GM23338 (cell line): ENCODE results near the gene PGS1. TPM values are rescaled to one million over a fixed set of nuclear protein-coding genes. Genes with fewer than 3 reads are reported as not detected.

Experiments
- ATAC-seq: fragments of 200-7000 bp; cut with Tn5 transposase; 3 replicates; pipeline ENCODE4 v1.9.1; 2020
- DNase-seq: peaks from one replicate; pipeline ENCODE4 v3.0.0-alpha.2; 2015; ENCODE audit warnings: low spot score
- H2AFZ ChIP-seq: fragments of 200-600 bp; sonication (generic); 2 replicates; pipeline ENCODE4 v1.8.0; 2016; ENCODE audit warnings: antibody characterized with exemption, mild to moderate bottlenecking, moderate library complexity
- H3F3A ChIP-seq: fragments of 200-600 bp; sonication (generic); replicated peaks from 2 replicates; pipeline ENCODE4 v1.8.0; 2017; ENCODE audit warnings: antibody characterized with exemption, mixed run types, low read depth
- H3K27ac ChIP-seq: fragments of 200-600 bp; sonication (generic); 2 replicates; pipeline ENCODE4 v1.6.1; 2016; ENCODE audit warnings: low read depth
- H3K27me3 ChIP-seq: fragments of 200-600 bp; sonication (generic); 2 replicates; pipeline ENCODE4 v1.8.0; 2016; ENCODE audit warnings: mild to moderate bottlenecking, mixed run types, moderate library complexity; ENCODE audit not compliant: insufficient read depth
- H3K36me3 ChIP-seq: fragments of 200-600 bp; sonication (generic); 2 replicates; pipeline ENCODE4 v1.8.0; 2016; ENCODE audit warnings: mild to moderate bottlenecking; ENCODE audit not compliant: insufficient read depth
- H3K4me1 ChIP-seq: fragments of 200-600 bp; sonication (generic); 2 replicates; pipeline ENCODE4 v1.8.0; 2016; ENCODE audit warnings: mild to moderate bottlenecking, moderate library complexity; ENCODE audit not compliant: insufficient read depth
- H3K4me2 ChIP-seq: fragments of 200-600 bp; sonication (generic); 2 replicates; pipeline ENCODE4 v1.7.1; 2017; ENCODE audit warnings: mixed run types
- H3K4me3 ChIP-seq: fragments of 200-600 bp; sonication (generic); 2 replicates; pipeline ENCODE4 v1.6.1; 2016; ENCODE audit warnings: mixed run types
- H3K79me2 ChIP-seq: fragments of 200-600 bp; sonication (generic); replicated peaks from 2 replicates; pipeline ENCODE4 v1.8.0; 2017; ENCODE audit warnings: mild to moderate bottlenecking; ENCODE audit not compliant: insufficient read depth
- H3K9me2 ChIP-seq: fragments of 200-600 bp; sonication (generic); 2 replicates; pipeline ENCODE4 v1.8.0; 2017; ENCODE audit not compliant: insufficient read depth
- H4K20me1 ChIP-seq: fragments of 200-600 bp; sonication (generic); replicated peaks from 2 replicates; pipeline ENCODE4 v1.8.0; 2017; ENCODE audit warnings: mild to moderate bottlenecking; ENCODE audit not compliant: insufficient read depth
- H3K27ac Mint-ChIP-seq: 2 replicates; pipeline ENCODE4 v1.8.0; 2020; ENCODE audit warnings: inconsistent platforms, mild to moderate bottlenecking, moderate library complexity, mixed read lengths
- H3K27me3 Mint-ChIP-seq: 3 replicates; pipeline ENCODE4 v1.8.0; 2022; ENCODE audit warnings: low read depth, mild to moderate bottlenecking, moderate library complexity, mixed read lengths, inconsistent platforms; ENCODE audit not compliant: insufficient read depth, poor library complexity
- H3K36me3 Mint-ChIP-seq: 3 replicates; pipeline ENCODE4 v1.8.0; 2021; ENCODE audit warnings: low read depth, mild to moderate bottlenecking, inconsistent platforms, moderate library complexity, mixed read lengths
- H3K4me1 Mint-ChIP-seq: 3 replicates; pipeline ENCODE4 v1.8.0; 2020; ENCODE audit warnings: mild to moderate bottlenecking, inconsistent platforms, mixed read lengths
- H3K4me3 Mint-ChIP-seq: 3 replicates; pipeline ENCODE4 v1.8.0; 2021; ENCODE audit warnings: moderate library complexity, mild to moderate bottlenecking, inconsistent platforms, mixed read lengths
- H3K9me3 Mint-ChIP-seq: 3 replicates; pipeline ENCODE4 v1.8.0; 2020; ENCODE audit warnings: moderate library complexity, mild to moderate bottlenecking, inconsistent platforms, mixed read lengths
- CREB1 ChIP-seq: fragments of 250-450 bp; sonication (Bioruptor Pico); IDR thresholded peaks from 2 replicates; pipeline ENCODE4 v1.5.0; 2020; ENCODE audit warnings: low read depth, mild to moderate bottlenecking, moderate library complexity
- EZH2phosphoT487 ChIP-seq: fragments of 200-600 bp; sonication (generic); IDR thresholded peaks from one replicate; pipeline ENCODE4 v1.8.1; 2018; ENCODE audit warnings: antibody characterized with exemption; ENCODE audit not compliant: unreplicated experiment
- JUNB ChIP-seq: IDR thresholded peaks from one replicate; pipeline ENCODE4 v1.6.1; 2016; ENCODE audit warnings: antibody characterized with exemption; ENCODE audit not compliant: unreplicated experiment
- ZNF114 ChIP-seq: fragments of 250-450 bp; sonication (Bioruptor Pico); IDR thresholded peaks from 2 replicates; pipeline ENCODE4 v1.5.0; 2020; ENCODE audit warnings: mild to moderate bottlenecking, moderate library complexity
- ZNF331 ChIP-seq: fragments of 250-450 bp; sonication (Bioruptor Pico); IDR thresholded peaks from 2 replicates; pipeline ENCODE4 v1.5.0; 2020; ENCODE audit warnings: low read depth, mild to moderate bottlenecking, moderate library complexity
- ZNF462 ChIP-seq: fragments of 250-450 bp; sonication (Bioruptor Pico); IDR thresholded peaks from 2 replicates; pipeline ENCODE4 v1.5.0; 2020; ENCODE audit warnings: mild to moderate bottlenecking, moderate library complexity
- polyA plus RNA-seq: library from polyadenylated mRNA; unstranded; fragments of >200 nt; fragmentation: Nextera tagmentation; extraction: Ambion mirVana; gene quantifications from 2 replicates; pipeline ENCODE4 v1.2.1, GENCODE V29; 2016
- total RNA-seq: library from RNA; depleted of rRNA; stranded (reverse); fragments of >200 nt; shearing (Covaris generic); gene quantifications from 2 replicates; pipeline ENCODE4 v1.2.3, GENCODE V29; 2014

Gene PGS1
- total and polyA plus RNA-seq, 2 experiments from 2014 or later, result 43.9 to 67.1 TPM

- no peak for TF ChIP-seq ZNF462 (CRISPR knock-in tag)
Observed at GRCh38 chr17:78372841-78373240, 5.6 kb upstream of the PGS1 start (continued).

GRCh38 chr17:78374189-78374588 lies 4.3 kb upstream of the PGS1 start:
- H3K4me1 ChIP-seq, result peaks cover 53% of the 10 kb centered on the region
- H3K4me2 ChIP-seq, result peak overlapping the region; percentile 4; the same call in 1 of the 2 replicates
- H3K36me3 Mint-ChIP-seq, result peaks cover 3% of the 10 kb centered on the region; the same call in 1 of the 3 replicates
- H3K79me2 ChIP-seq, result peaks cover 6% of the 10 kb centered on the region
- H2AFZ ChIP-seq, result peak overlapping the region; percentile 9; the same call in 1 of the 2 replicates
- no peak for TF ChIP-seq JUNB
- TF ChIP-seq EZH2phosphoT487, result no peak
- TF ChIP-seq CREB1 (CRISPR knock-in tag), result no peak
- TF ChIP-seq ZNF114 (CRISPR knock-in tag), result no peak
- TF ChIP-seq ZNF331 (CRISPR knock-in tag), result no peak
- TF ChIP-seq ZNF462 (CRISPR knock-in tag), result no peak
- H3K27ac Mint-ChIP-seq, result peak overlapping the region; percentile 98
- H3K4me1 Mint-ChIP-seq, result peaks cover 64% of the 10 kb centered on the region
- H3K9me2 ChIP-seq, result no peaks in the 10 kb centered on the region
- no peaks in the 10 kb centered on the region for H3K9me3 Mint-ChIP-seq
- peak overlapping the region; percentile 84 for H3K27ac ChIP-seq
- H3K27me3 ChIP-seq, result no peaks in the 10 kb centered on the region
- DNase-seq (no peak), ATAC-seq (no peak)
- H3F3A ChIP-seq, result peaks cover 43% of the 10 kb centered on the region
- peak overlapping the region; percentile 17; the same call in 1 of the 2 replicates for H3K4me3 ChIP-seq
- no peaks in the 10 kb centered on the region for H3K36me3 ChIP-seq
- H3K27me3 Mint-ChIP-seq, result peaks cover 22% of the 10 kb centered on the region
- H4K20me1 ChIP-seq, result peaks cover 4% of the 10 kb centered on the region; the same call in 1 of the 2 replicates
- H3K4me3 Mint-ChIP-seq, result peak overlapping the region; percentile 58; the same call in 2 of the 3 replicates
